GM12864 (cell line): ENCODE measurements around the gene CD207.

Experiments used
- DNase-seq: peaks from one replicate; pipeline ENCODE4 v3.0.0-alpha.2; 2011; ENCODE audit warnings: low read depth
- H3K4me3 ChIP-seq: 2 replicates; pipeline ENCODE4 v1.5.1; 2011; ENCODE audit warnings: mild to moderate bottlenecking, low read depth, low read length, control low read depth
- TF ChIP-seq, protein P1 (sequence below): IDR thresholded peaks from 2 replicates; pipeline ENCODE4 v1.5.1; 2011; ENCODE audit warnings: low read depth, mild to moderate bottlenecking, moderate library complexity, low read length, control low read depth, inconsistent platforms; ENCODE audit errors: missing control alignments

Gene CD207

GRCh38 chr2:70795164-70795995 is 40.2 kb downstream of the CD207 start:
- TF ChIP-seq, protein P1, sequence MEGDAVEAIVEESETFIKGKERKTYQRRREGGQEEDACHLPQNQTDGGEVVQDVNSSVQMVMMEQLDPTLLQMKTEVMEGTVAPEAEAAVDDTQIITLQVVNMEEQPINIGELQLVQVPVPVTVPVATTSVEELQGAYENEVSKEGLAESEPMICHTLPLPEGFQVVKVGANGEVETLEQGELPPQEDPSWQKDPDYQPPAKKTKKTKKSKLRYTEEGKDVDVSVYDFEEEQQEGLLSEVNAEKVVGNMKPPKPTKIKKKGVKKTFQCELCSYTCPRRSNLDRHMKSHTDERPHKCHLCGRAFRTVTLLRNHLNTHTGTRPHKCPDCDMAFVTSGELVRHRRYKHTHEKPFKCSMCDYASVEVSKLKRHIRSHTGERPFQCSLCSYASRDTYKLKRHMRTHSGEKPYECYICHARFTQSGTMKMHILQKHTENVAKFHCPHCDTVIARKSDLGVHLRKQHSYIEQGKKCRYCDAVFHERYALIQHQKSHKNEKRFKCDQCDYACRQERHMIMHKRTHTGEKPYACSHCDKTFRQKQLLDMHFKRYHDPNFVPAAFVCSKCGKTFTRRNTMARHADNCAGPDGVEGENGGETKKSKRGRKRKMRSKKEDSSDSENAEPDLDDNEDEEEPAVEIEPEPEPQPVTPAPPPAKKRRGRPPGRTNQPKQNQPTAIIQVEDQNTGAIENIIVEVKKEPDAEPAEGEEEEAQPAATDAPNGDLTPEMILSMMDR: no peak
- no peak overlapping the region for H3K4me3 ChIP-seq
- DNase-seq: no peak

- no peak for DNase-seq
- TF ChIP-seq, protein P1: no peak
- no peak overlapping the region for H3K4me3 ChIP-seq
Observed at GRCh38 chr2:70793450-70793849, 42.2 kb downstream of the CD207 start.

- no peak for DNase-seq
- H3K4me3 ChIP-seq: no peak within 1 kb of the TSS
- TF ChIP-seq, protein P1: no peak
Observed at GRCh38 chr2:70790136-70790828, 45.3 kb downstream of the CD207 start, which contains the start of gene FIGLA. Gene FIGLA (minus strand): TSS chr2:70790643. CDS start chr2:70790638, 5 bp downstream.

GRCh38 chr2:70789304-70790135 is 46.1 kb downstream of the CD207 start:
- no peak overlapping the region for H3K4me3 ChIP-seq
- DNase-seq: no peak
- TF ChIP-seq, protein P1: peak; percentile 57

DNA sequence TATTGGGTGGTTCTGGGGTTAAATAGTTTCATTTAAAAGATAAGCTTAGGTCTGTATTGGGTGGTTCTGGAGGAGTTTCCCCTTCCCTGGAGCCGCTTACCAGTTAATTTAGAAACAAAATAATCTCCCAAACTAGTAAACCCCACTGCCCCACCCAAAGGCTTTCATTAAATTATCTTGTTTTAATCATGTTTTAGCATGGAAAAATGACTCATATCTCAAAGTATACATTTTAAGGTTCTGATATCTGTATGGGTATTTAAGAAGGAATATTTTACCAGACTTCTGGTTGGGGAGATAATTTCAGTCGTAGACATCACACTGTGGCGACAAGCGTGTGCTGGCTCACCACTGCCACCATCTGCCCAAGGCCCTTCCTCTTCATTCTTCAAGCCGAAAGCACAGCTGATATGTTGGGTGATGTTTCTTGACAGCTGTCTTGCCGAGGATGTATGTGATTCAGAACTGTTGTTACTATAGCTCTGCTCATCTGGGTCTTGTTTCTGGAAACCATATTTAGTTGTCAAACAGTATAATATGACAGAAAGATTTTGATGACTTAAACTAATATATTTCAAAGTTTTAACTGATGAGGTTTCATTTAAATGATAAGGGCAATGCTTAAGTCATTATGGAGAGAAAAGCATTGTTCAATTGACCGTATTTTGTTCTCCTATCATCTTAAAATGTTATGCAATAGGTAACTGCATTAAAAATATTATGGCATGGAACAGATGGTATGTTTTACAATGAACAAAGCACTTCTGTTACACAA is 50.3 kb downstream of the CD207 start:
- no peak overlapping the region for H3K4me3 ChIP-seq
- no peak for DNase-seq
- TF ChIP-seq, protein P1: peak; percentile 47

- no peak overlapping the region for H3K4me3 ChIP-seq
- DNase-seq: no peak
- TF ChIP-seq, protein P1: no peak
Observed at GRCh38 chr2:70784320-70784719, 51.3 kb downstream of the CD207 start.
